Measurements from ENCODE around the gene LRRC55.
A peak's percentile ranks its signal among the peaks of the same experiment; 100 is the strongest.

LRRC55 gene

DNA sequence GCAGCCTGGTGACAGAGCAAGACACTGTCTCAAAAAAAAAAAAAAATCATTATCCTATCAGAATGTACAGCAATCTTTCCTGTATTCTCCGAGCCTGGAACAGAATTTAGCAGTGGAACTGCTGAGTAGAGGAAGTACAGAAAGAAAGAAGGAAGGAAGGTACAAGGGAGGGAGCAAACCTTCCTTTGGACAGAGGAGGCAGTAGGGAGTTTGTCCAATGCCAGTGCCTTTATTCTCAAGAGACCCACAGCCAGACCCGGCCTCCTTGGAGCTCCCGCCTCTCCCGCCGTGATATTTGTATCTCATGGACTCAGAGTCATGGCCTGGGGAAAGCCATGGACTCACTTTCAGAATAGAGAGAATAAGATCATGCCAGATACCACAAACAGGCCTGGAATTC, 37.7 kb upstream of the LRRC55 start:
- TF ChIP-seq, protein P1, sequence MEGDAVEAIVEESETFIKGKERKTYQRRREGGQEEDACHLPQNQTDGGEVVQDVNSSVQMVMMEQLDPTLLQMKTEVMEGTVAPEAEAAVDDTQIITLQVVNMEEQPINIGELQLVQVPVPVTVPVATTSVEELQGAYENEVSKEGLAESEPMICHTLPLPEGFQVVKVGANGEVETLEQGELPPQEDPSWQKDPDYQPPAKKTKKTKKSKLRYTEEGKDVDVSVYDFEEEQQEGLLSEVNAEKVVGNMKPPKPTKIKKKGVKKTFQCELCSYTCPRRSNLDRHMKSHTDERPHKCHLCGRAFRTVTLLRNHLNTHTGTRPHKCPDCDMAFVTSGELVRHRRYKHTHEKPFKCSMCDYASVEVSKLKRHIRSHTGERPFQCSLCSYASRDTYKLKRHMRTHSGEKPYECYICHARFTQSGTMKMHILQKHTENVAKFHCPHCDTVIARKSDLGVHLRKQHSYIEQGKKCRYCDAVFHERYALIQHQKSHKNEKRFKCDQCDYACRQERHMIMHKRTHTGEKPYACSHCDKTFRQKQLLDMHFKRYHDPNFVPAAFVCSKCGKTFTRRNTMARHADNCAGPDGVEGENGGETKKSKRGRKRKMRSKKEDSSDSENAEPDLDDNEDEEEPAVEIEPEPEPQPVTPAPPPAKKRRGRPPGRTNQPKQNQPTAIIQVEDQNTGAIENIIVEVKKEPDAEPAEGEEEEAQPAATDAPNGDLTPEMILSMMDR (conservative IDR thresholded peaks at IDR 0.05; ENCODE audit: low read depth, low read length), result no peak
- no peak overlapping the region for H3K4me3 ChIP-seq (ENCODE audit: low read depth, low read length)
- DNase-seq (ENCODE audit: low read depth), result no peak

- H3K4me3 ChIP-seq (ENCODE audit: low read depth, low read length), result no peak overlapping the region
- TF ChIP-seq, protein P1 (conservative IDR thresholded peaks at IDR 0.05; ENCODE audit: low read depth, low read length), result no peak
- no peak for DNase-seq (ENCODE audit: low read depth)
These were observed 37.0 kb upstream of the LRRC55 start for GRCh38 chr11:57144531-57145320.

DNA sequence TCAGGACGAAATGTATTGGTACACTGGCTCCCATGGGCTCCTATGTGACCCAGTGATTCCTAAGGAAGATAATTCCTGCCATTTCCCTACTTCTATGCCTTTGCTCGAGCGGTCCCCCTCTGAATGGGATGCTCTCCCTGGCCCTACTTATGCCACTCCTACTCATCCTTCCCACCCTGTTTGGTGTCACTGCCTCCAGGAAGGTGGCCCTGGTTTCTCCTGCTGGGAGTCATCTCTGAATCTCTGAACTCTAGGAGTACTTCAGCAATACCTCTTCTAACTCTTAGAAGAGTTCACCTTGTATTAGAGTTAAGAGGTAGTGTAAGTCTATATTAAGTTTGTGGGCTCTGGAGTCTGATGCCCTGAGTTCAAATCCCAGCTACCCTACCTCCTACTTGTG, 35.5 kb upstream of the LRRC55 start:
- TF ChIP-seq, protein P1 (conservative IDR thresholded peaks at IDR 0.05; ENCODE audit: low read depth, low read length), result no peak
- no peak overlapping the region for H3K4me3 ChIP-seq (ENCODE audit: low read depth, low read length)

GRCh38 chr11:57148621-57149020, 33.1 kb upstream of the LRRC55 start:
- TF ChIP-seq, protein P1 (conservative IDR thresholded peaks at IDR 0.05; ENCODE audit: low read depth, low read length), result no peak
- no peak for DNase-seq (ENCODE audit: low read depth)

More for the DNA sequence above, 35.5 kb upstream of the LRRC55 start:
- DNase-seq (ENCODE audit: low read depth), result no peak

GRCh38 chr11:57150454-57150917, 31.3 kb upstream of the LRRC55 start:
- H3K4me3 ChIP-seq (ENCODE audit: low read depth, low read length), result no peak overlapping the region
- DNase-seq (ENCODE audit: low read depth), result peak; percentile 21
- TF ChIP-seq, protein P1 (conservative IDR thresholded peaks at IDR 0.05; ENCODE audit: low read depth, low read length), result no peak

More at GRCh38 chr11:57148621-57149020, 33.1 kb upstream of the LRRC55 start:
- H3K4me3 ChIP-seq (ENCODE audit: low read depth, low read length), result no peak overlapping the region

DNA sequence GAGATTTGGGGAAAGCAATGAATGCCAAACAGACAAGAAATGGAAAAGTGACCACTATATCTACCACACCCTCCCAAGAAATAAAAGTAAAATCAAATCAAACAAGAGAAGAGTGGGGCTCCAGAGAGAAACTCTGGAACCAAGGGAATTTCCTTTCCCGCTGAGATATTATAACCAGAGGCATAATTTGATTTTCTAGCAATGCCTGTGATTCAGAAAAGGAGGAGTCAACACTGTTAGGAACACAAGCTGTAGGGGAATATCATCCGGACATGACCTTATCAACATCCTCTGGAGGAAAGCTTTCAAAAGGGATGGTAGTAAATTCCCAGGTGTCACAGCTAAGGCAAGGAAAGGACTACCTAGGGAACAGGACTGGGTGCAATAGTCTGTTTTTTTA, 29.6 kb upstream of the LRRC55 start:
- TF ChIP-seq, protein P1 (conservative IDR thresholded peaks at IDR 0.05; ENCODE audit: low read depth, low read length), result no peak
- no peak for DNase-seq (ENCODE audit: low read depth)
- H3K4me3 ChIP-seq (ENCODE audit: low read depth, low read length), result no peak overlapping the region

- no peak overlapping the region for H3K4me3 ChIP-seq (ENCODE audit: low read depth, low read length)
- no peak for DNase-seq (ENCODE audit: low read depth)
- TF ChIP-seq, protein P1 (conservative IDR thresholded peaks at IDR 0.05; ENCODE audit: low read depth, low read length), result no peak
These were observed 28.3 kb upstream of the LRRC55 start for GRCh38 chr11:57153448-57153847.

All from choroid plexus epithelial cell (primary cell).